NT2/D1 (cell line): Measurements from ENCODE around the gene TXNL4A.

Experiments used
- SUZ12 ChIP-seq: IDR thresholded peaks from 2 replicates; pipeline ENCODE4 v1.6.1; 2011; ENCODE audit not compliant: insufficient read length, insufficient read depth; ENCODE audit errors: extremely low read depth
- YY1 ChIP-seq: IDR thresholded peaks from 2 replicates; pipeline ENCODE4 v1.6.1; 2011; ENCODE audit not compliant: insufficient read length, insufficient read depth

GRCh38 chr18:79974025-79974654 is 14.2 kb downstream of the TXNL4A start:
- no peak for TF ChIP-seq SUZ12
- TF ChIP-seq YY1, result no peak
